HL-60 (cell line): ENCODE results near the gene FLNC.

ENCODE experiments used
- DNase-seq, 2 experiments: peaks; one replicate each; pipeline ENCODE4 v3.0.0-alpha.2; 2010 to 2020; ENCODE audit warnings: low read depth in 1 of 2, low spot score in 1 of 2
- H3K27ac ChIP-seq: fragments of 250-450 bp; sonication (Bioruptor Pico); replicated peaks from 2 replicates; pipeline ENCODE4 v1.5.1; 2020; ENCODE audit warnings: mild to moderate bottlenecking, moderate library complexity
- H3K27me3 ChIP-seq: fragments of 250-450 bp; sonication (Bioruptor Pico); 2 replicates; pipeline ENCODE4 v1.5.1; 2021; ENCODE audit warnings: mild to moderate bottlenecking, moderate library complexity; ENCODE audit not compliant: insufficient read depth, poor library complexity, severe bottlenecking
- H3K4me3 ChIP-seq: replicated peaks from 2 replicates; pipeline ENCODE4 v1.5.1; 2011; ENCODE audit warnings: mild to moderate bottlenecking, control low read depth, low read length; ENCODE audit not compliant: insufficient read depth
- CTCF ChIP-seq: IDR thresholded peaks from one replicate; pipeline ENCODE4 v1.5.1; 2011; ENCODE audit warnings: low read length, control low read depth, inconsistent platforms; ENCODE audit not compliant: insufficient read depth
- GABPA ChIP-seq: IDR thresholded peaks from 2 replicates; pipeline ENCODE4 v1.6.1; 2012; ENCODE audit warnings: low read depth
- POLR2AphosphoS5 ChIP-seq: IDR thresholded peaks from 2 replicates; pipeline ENCODE4 v1.6.1; 2012; ENCODE audit warnings: low read depth
- REST ChIP-seq: IDR thresholded peaks from 2 replicates; pipeline ENCODE4 v1.6.1; 2012; ENCODE audit warnings: low read depth; ENCODE audit not compliant: insufficient replicate concordance
- SPI1 ChIP-seq: IDR thresholded peaks from 2 replicates; pipeline ENCODE4 v1.6.1; 2012; ENCODE audit warnings: low read depth, mild to moderate bottlenecking, borderline replicate concordance

The FLNC gene

GRCh38 chr7:128844777-128845311, 14.6 kb downstream of the FLNC start:
- DNase-seq: no peak

GRCh38 chr7:128845475-128845874, 15.3 kb downstream of the FLNC start:
- H3K27ac ChIP-seq: no peak overlapping the region
- no peak overlapping the region for H3K4me3 ChIP-seq
- TF ChIP-seq GABPA (no peak), REST (no peak)
- no peak for DNase-seq
- H3K27me3 ChIP-seq: no peaks in the 10 kb centered on the region

More at GRCh38 chr7:128844777-128845311, 14.6 kb downstream of the FLNC start:
- Histone ChIP-seq H3K27me3 (no peaks in the 10 kb centered on the region), H3K27ac (no peak overlapping the region), H3K4me3 (no peak overlapping the region)
- no peak for TF ChIP-seq REST
- TF ChIP-seq CTCF: no peak
- no peak for TF ChIP-seq SPI1
- no peak for TF ChIP-seq POLR2AphosphoS5
- no peak for TF ChIP-seq GABPA

- H3K27ac ChIP-seq: no peak overlapping the region
- H3K4me3 ChIP-seq: no peak overlapping the region
- DNase-seq: no peak
- no peak for TF ChIP-seq GABPA
- no peak for TF ChIP-seq POLR2AphosphoS5
- TF ChIP-seq CTCF: no peak
- TF ChIP-seq REST: no peak
- TF ChIP-seq SPI1: no peak
- no peaks in the 10 kb centered on the region for H3K27me3 ChIP-seq
Observed at GRCh38 chr7:128845987-128846386, 15.8 kb downstream of the FLNC start.
